Adipose tissue (tissue), 3 donors: Measurements from ENCODE around the gene TEX51. TPM values are rescaled to one million over a fixed set of nuclear protein-coding genes. Genes with fewer than 3 reads are reported as not detected.

ENCODE experiments used
- H3K27ac ChIP-seq: one replicate; pipeline ENCODE4 v1.5.1; 2013; ENCODE audit warnings: low read depth, low read length
- WGBS, 3 donors: extraction: QIAGEN DNeasy Blood & Tissue Kit; methylation state at CpG; one replicate each; pipeline ENCODE4 v1.1.7; 2013; 5-methylcytosine and 5-hydroxymethylcytosine counted together
- polyA plus RNA-seq, 3 donors: library from polyadenylated mRNA; stranded (reverse); fragments of 200-250 nt; gene quantifications; one replicate each; pipeline ENCODE4 v1.2.3, GENCODE V29; 2013
- donor health status: healthy with polysubstance abuse.
- donor health status: Bipolar disorder and iron deficiency.
- donor health status: healthy.

Gene TEX51
- polyA plus RNA-seq: not detected

- WGBS, 3 donors: 72 to 87% (median 77%) methylated on average over 5 of the region's 5 CpGs
- H3K27ac ChIP-seq: no peak within 1 kb of the TSS
These were observed at the start of gene TEX51 for GRCh38 chr2:126898636-126899035. Gene TEX51, plus strand, starts transcription at chr2:126898890. Its CDS starts 29 bp downstream, at chr2:126898919.

DNA sequence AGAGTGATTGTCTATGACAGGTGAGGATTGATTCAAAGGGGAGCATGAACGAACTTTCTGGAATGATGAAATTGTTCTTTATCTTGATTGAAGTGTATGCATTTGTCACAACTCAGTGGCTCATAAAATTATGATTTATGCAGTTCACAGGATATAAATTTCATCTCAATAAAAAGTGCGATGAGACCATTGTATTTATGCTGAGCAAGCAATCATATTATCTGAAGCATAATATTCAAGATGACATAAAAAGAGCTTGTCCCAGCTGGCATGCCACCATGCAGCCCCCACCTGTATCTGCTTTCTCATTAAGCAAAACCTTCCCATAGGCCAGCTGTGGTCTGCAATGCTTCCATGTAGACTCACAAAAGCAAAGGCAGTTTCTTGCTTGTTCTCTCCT, 49.6 kb upstream of the TEX51 start:
- 52 to 78% (median 58%) methylated on average over 2 of the region's 2 CpGs for WGBS, 3 donors
- H3K27ac ChIP-seq: no peak overlapping the region

DNA sequence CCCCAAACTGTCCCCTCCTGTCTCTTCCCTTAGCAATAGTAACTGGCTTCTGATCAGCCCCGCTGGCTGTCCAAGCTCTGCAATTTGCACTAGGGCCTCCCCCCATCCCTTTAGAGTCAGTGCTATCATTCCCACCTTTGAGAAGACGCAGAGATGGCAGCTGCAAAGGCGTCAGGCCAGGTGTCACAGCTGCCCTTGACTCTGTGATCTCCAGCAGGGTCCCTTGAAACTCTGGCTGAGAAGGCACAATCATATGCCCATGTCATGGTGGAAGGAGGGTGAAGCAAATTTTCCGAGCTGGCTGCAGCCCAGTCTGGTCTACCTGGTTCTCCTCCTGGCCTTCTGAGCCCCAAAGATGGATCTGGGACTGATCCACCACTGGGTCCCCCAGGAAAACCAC, 49.2 kb upstream of the TEX51 start:
- WGBS, 3 donors: 58 to 92% (median 80%) methylated on average over 4 of the region's 4 CpGs
- H3K27ac ChIP-seq: no peak overlapping the region

DNA sequence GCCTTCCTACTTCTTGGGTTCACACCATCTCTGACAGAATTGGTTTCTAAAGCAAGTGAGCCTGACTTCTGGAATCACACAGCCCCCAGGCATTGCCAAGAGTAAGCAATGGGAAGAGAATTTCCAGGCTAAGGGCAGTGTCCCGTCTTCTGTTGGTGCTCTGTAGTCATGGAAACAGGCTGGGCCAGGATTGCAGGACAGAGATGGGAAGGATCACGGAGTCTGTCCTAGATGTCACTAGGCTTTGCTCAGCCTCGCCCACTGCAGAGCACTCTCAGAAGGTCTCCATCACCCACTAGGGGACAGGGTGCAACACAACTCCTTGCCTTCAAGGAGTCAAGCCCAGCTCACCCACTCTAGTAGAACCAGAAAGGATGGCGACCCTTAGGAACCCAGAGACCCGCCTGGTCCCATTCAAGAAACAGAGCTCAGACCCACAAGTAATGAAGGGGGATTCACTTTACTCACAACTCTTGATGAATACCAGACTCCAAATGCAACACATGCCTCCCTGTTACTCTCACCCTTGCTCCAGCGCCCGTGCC, 48.6 kb upstream of the TEX51 start:
- WGBS, 3 donors: 62 to 82% (median 79%) methylated on average over 7 of the region's 7 CpGs
- no peak overlapping the region for H3K27ac ChIP-seq

- no peak overlapping the region for H3K27ac ChIP-seq
- 59 to 65% (median 64%) methylated on average over 5 of the region's 5 CpGs for WGBS, 3 donors
These were observed 47.8 kb upstream of the TEX51 start for GRCh38 chr2:126850940-126851339.

GRCh38 chr2:126851756-126852155, 46.9 kb upstream of the TEX51 start:
- WGBS, 3 donors: 89 to 95% (median 94%) methylated on average over 1 of the region's 1 CpG
- H3K27ac ChIP-seq: no peak overlapping the region

GRCh38 chr2:126852361-126852760, 46.3 kb upstream of the TEX51 start:
- WGBS, 3 donors: 29 to 63% (median 52%) methylated on average over 1 of the region's 1 CpG
- no peak overlapping the region for H3K27ac ChIP-seq

GRCh38 chr2:126855606-126856005, 43.1 kb upstream of the TEX51 start:
- 67 to 74% (median 68%) methylated on average over 3 of the region's 3 CpGs for WGBS, 3 donors
- no peak overlapping the region for H3K27ac ChIP-seq

DNA sequence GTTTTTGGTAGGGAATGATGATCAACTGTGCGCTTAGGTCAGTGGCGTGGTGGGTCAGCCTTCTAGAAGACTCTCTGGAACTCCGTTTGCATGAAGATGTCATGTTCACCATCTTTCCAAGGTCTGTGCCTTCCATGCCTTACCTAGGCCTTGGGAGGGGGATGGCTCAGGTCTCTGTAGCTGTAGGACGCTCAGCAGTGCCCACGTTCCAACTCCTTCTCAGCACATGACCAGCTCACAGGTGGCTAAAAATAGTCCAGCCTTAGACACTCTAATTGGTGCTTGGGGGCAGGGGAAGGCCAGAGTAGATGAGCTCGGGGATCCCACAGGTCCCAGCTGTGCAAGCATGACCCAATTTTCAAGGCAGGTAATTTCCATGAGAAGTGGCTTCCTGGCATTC, 42.3 kb upstream of the TEX51 start:
- 74 to 81% (median 77%) methylated on average over 6 of the region's 6 CpGs for WGBS, 3 donors
- no peak overlapping the region for H3K27ac ChIP-seq

DNA sequence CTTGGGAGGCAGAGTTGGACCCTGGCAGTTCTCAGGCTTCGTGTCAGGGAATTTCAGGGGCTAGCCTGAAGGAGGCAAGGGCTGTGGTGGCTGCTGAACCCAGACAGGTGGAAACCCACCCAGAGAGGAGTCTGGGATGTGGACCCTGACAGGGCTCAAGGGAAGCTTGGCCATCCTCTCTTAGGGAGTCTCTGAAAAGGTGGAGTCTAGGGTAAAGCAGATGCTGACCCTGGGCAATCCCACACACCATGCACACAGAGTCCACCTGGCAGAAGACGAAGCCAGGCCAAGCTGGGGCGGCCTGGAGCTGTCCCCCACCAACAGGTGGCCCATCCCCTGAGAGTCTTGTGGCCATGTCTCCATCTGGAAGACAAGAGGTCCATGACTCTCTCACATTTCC, 41.2 kb upstream of the TEX51 start:
- WGBS, 3 donors: 67 to 85% (median 84%) methylated on average over 3 of the region's 3 CpGs
- no peak overlapping the region for H3K27ac ChIP-seq

DNA sequence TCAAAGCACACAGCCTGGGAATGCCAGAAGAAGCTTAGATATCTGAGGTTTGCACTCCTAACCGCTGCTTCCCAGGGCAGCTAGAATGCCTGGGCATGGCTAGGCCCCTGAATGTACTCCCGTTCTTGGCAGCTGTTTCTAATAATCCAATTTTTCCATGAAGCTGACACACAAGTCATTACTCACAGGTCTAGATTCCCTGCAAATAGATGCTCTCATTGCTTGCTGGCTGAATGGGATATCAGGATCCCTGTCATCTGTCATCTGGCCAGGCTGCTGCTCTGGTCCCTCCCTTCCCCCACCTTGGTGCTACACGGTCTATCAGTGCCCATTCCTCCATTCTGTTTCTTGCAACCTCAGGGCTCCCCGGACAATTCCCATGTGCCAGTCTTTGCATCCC, 40.7 kb upstream of the TEX51 start:
- no peak overlapping the region for H3K27ac ChIP-seq
- 70 to 88% (median 84%) methylated on average over 4 of the region's 4 CpGs for whole genome bisulfite sequencing, 3 donors

DNA sequence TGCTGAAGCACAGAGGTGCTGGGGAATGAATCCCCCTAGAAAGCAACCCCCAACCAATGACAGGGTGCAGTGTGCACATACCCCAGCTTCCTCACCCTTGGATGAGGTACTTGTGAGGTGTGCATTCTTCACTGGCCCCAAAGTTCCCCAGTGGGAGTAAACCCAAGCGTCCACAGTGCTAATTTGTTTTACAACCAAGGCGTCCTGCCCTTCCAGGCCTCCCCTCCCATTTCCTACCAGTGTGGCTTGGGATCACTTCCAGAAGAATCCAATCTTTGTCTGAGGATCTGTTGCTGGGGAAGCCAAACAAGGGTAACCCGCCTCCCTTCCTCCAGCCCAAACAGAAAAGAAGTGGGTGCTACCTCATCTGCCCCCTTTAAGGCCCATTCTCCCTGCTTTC, 40.3 kb upstream of the TEX51 start:
- 53 to 78% (median 69%) methylated on average over 3 of the region's 3 CpGs for WGBS, 3 donors

GRCh38 chr2:126858991-126859390, 39.7 kb upstream of the TEX51 start:
- 54 to 66% (median 65%) methylated on average over 5 of the region's 5 CpGs for WGBS, 3 donors
- no peak overlapping the region for H3K27ac ChIP-seq

More for the DNA sequence above, 40.3 kb upstream of the TEX51 start:
- H3K27ac ChIP-seq: no peak overlapping the region

DNA sequence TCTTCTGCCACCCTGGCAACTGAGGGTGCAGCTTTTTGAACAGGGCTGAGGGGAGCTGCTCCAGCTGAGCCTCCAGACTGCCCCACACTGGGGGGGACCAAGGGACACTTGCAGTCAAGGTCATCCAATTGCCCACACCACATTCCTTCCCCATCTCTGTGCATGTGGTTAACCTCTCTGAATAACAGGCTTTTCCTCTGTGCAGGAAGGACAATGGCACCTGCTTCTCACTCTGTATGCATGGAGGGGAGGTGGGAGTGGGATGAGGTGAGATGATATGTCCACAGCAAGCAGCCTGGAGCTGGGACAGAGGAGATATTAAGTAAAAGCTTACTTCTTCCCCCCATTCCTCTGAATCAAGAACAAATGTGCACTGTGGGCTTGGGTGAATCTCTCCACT, 39.1 kb upstream of the TEX51 start:
- H3K27ac ChIP-seq: no peak overlapping the region

DNA sequence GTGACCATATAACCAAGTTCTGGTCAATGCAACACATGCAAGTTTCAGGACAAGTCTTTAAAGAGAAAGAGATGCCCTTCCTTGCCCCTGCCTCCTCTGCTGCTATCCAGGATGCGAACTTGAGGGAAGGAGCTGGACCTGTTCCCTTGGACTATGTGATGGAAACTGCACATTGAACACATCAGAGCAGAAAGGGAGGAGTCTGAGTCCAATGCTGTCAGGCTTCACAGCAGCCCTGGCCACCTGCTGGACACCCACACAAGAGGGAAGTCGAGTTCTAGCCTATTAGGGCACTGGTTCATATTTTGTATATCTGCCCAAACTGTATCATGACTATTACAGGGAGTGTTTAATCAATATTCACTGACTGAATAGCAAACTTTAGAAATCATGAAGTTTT, 38.3 kb upstream of the TEX51 start:
- H3K27ac ChIP-seq: no peak overlapping the region
- 59 to 75% (median 71%) methylated on average over 2 of the region's 2 CpGs for WGBS, 3 donors

GRCh38 chr2:126862730-126863129, 36.0 kb upstream of the TEX51 start:
- no peak overlapping the region for H3K27ac ChIP-seq
- 69 to 78% (median 78%) methylated on average over 1 of the region's 1 CpG for WGBS, 3 donors

DNA sequence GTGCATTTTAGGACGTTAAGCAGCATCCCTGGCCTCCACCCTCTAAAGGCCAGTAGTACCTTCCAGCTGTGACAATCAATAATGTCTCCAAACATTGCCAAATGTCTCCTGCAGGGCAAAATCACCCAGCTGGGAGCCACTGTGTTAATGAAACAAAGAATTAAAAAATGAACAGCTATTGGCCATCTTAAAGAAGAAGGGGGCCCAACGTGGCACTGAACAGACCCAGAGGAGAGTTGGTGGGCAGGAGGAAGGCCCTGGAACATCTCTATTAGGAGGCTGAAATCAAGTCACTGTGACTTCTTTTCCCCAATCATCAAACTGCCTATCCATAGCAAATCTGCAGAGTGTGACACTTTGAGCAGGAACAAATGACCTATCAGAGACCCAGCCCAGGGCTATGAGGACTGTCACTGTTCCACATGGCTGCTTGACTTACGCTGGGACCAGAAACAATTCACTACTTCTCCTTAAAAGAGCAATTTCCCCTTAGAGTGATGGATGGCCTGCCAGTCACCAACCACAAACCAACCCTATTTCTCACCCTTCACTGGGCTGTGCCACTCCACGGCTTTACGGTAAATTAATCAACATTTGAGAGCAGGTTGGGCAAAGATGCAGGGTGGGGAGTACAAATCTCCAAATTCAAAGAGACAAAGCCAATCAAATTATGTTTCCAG, 35.2 kb upstream of the TEX51 start:
- no peak overlapping the region for H3K27ac ChIP-seq
- 48 to 62% (median 49%) methylated on average over 5 of the region's 5 CpGs for WGBS, 3 donors

DNA sequence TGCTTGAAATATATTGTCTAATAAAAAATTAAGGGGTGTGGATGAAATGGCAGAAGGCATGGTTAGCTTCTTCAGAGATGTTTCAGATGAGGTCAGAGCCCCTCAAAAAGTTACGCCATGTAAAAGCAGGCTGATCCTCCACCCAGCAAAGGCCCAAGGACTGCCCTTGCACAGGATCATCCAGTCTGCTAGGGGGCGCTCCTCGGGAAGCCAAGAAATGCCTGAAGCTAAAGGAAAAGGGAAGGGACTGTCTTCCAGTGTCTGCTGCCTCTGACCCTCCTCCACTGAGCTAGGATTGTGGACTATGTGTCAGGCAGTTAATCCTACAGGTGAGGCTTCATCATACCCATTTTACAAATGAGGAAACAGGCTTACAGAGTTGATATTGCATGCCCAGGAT, 33.8 kb upstream of the TEX51 start:
- H3K27ac ChIP-seq: no peak overlapping the region
- WGBS, 3 donors: 49 to 83% (median 70%) methylated on average over 3 of the region's 3 CpGs

GRCh38 chr2:126866451-126866850, 32.2 kb upstream of the TEX51 start:
- WGBS, 3 donors: 82 to 94% (median 93%) methylated on average over 4 of the region's 4 CpGs

GRCh38 chr2:126874961-126875360, 23.7 kb upstream of the TEX51 start:
- 66 to 88% (median 83%) methylated on average over 3 of the region's 3 CpGs for WGBS, 3 donors
- H3K27ac ChIP-seq: no peak overlapping the region

More at GRCh38 chr2:126866451-126866850, 32.2 kb upstream of the TEX51 start:
- no peak overlapping the region for H3K27ac ChIP-seq
